Osteocyte (in vitro differentiated cells): Measurements from ENCODE around the gene GDPD5. TPM values are rescaled to one million over a fixed set of nuclear protein-coding genes. Genes with fewer than 3 reads are reported as not detected.

Experiments used
- DNase-seq: peaks from one replicate; pipeline ENCODE4 v3.0.0; 2021; ENCODE audit warnings: mixed read lengths; ENCODE audit not compliant: unreplicated experiment; ENCODE audit errors: extremely low spot score
- H3K27ac Mint-ChIP-seq: one replicate; pipeline ENCODE4 v1.8.0; 2021; ENCODE audit warnings: mild to moderate bottlenecking, mixed read lengths; ENCODE audit not compliant: unreplicated experiment
- H3K27me3 Mint-ChIP-seq: one replicate; pipeline ENCODE4 v1.8.0; 2021; ENCODE audit warnings: mixed read lengths; ENCODE audit not compliant: unreplicated experiment
- H3K36me3 Mint-ChIP-seq: one replicate; pipeline ENCODE4 v1.8.0; 2021; ENCODE audit warnings: mixed read lengths; ENCODE audit not compliant: unreplicated experiment
- H3K4me1 Mint-ChIP-seq: one replicate; pipeline ENCODE4 v1.8.0; 2021; ENCODE audit warnings: mixed read lengths; ENCODE audit not compliant: unreplicated experiment
- H3K4me3 Mint-ChIP-seq: one replicate; pipeline ENCODE4 v1.8.0; 2021; ENCODE audit warnings: mild to moderate bottlenecking, moderate library complexity, mixed read lengths; ENCODE audit not compliant: unreplicated experiment
- H3K9me3 Mint-ChIP-seq: one replicate; pipeline ENCODE4 v1.8.0; 2021; ENCODE audit warnings: mixed read lengths; ENCODE audit not compliant: unreplicated experiment
- CTCF ChIP-seq: fragments of 200-600 bp; sonication (generic); IDR thresholded peaks from 2 replicates; pipeline ENCODE4 v1.5.0; 2021; ENCODE audit warnings: antibody characterized with exemption, mild to moderate bottlenecking, moderate library complexity
- total RNA-seq: library from RNA; stranded (reverse); gene quantifications from 2 replicates; pipeline ENCODE4 v1.2.1, GENCODE V29; 2021

The GDPD5 gene
- total RNA-seq, 1 donor from 2014 or later: 3.1 TPM

GRCh38 chr11:75425422-75425821 lies 100.3 kb downstream of the GDPD5 start:
- TF ChIP-seq CTCF: peak; percentile 27
- H3K4me3 Mint-ChIP-seq: no peak overlapping the region
- peaks cover 4% of the 10 kb centered on the region for H3K4me1 Mint-ChIP-seq
- peaks cover 3% of the 10 kb centered on the region for H3K27me3 Mint-ChIP-seq
- H3K36me3 Mint-ChIP-seq: peaks cover 6% of the 10 kb centered on the region
- no peak overlapping the region for H3K27ac Mint-ChIP-seq
- no peaks in the 10 kb centered on the region for H3K9me3 Mint-ChIP-seq
- DNase-seq: no peak

- Mint-ChIP-seq H3K9me3 (no peaks in the 10 kb centered on the region), H3K27ac (no peak overlapping the region), H3K27me3 (peaks cover 2% of the 10 kb centered on the region), H3K36me3 (peaks cover 5% of the 10 kb centered on the region), H3K4me1 (peaks cover 3% of the 10 kb centered on the region), H3K4me3 (no peak overlapping the region)
- no peak for DNase-seq
- no peak for TF ChIP-seq CTCF
These were observed 101.3 kb downstream of the GDPD5 start for GRCh38 chr11:75424396-75424795.

- H3K4me1 Mint-ChIP-seq: peaks cover 5% of the 10 kb centered on the region
- peaks cover 4% of the 10 kb centered on the region for H3K36me3 Mint-ChIP-seq
- no peak for DNase-seq
- no peaks in the 10 kb centered on the region for H3K27me3 Mint-ChIP-seq
- H3K9me3 Mint-ChIP-seq: no peaks in the 10 kb centered on the region
- H3K27ac Mint-ChIP-seq: no peak overlapping the region
- H3K4me3 Mint-ChIP-seq: no peak overlapping the region
- TF ChIP-seq CTCF: no peak
These were observed 102.0 kb downstream of the GDPD5 start for GRCh38 chr11:75423721-75424120.

- no peak for DNase-seq
- Mint-ChIP-seq H3K9me3 (no peaks in the 10 kb centered on the region), H3K27ac (no peak overlapping the region), H3K4me1 (peaks cover 16% of the 10 kb centered on the region), H3K4me3 (no peak overlapping the region), H3K36me3 (peaks cover 4% of the 10 kb centered on the region), H3K27me3 (no peaks in the 10 kb centered on the region)
- TF ChIP-seq CTCF: no peak
These were observed 103.2 kb downstream of the GDPD5 start for GRCh38 chr11:75422248-75423231.

GRCh38 chr11:75421902-75422247 lies 103.9 kb downstream of the GDPD5 start:
- no peak overlapping the region for H3K4me3 Mint-ChIP-seq
- no peaks in the 10 kb centered on the region for H3K27me3 Mint-ChIP-seq
- TF ChIP-seq CTCF: no peak
- peaks cover 4% of the 10 kb centered on the region for H3K36me3 Mint-ChIP-seq
- H3K9me3 Mint-ChIP-seq: no peaks in the 10 kb centered on the region
- peaks cover 16% of the 10 kb centered on the region for H3K4me1 Mint-ChIP-seq
- DNase-seq: no peak
- H3K27ac Mint-ChIP-seq: no peak overlapping the region
